Transverse colon (tissue), 4 donors: ENCODE results near the gene MTNR1A.

Experiments
- POLR2AphosphoS5 ChIP-seq, 3 donors: sonication (generic); formaldehyde crosslinking; IDR thresholded peaks; one replicate each; pipeline ENCODE4 v1.6.1; 2016; ENCODE audit warnings: antibody characterized with exemption in 3 of 3
- TF ChIP-seq, protein P1 (sequence below), 5 experiments: fragments of 200-600 bp in 3 of 5; fragments of 450-650 bp in 2 of 5; sonication (generic) in 3 of 5; IDR thresholded peaks; 1 replicate in 2 of 5; 2 replicates in 3 of 5; pipeline ENCODE4 v1.5.1; 2016 to 2017; ENCODE audit warnings: antibody characterized with exemption in 5 of 5, inconsistent platforms in 3 of 5, mild to moderate bottlenecking in 2 of 5, moderate library complexity in 1 of 5

DNA sequence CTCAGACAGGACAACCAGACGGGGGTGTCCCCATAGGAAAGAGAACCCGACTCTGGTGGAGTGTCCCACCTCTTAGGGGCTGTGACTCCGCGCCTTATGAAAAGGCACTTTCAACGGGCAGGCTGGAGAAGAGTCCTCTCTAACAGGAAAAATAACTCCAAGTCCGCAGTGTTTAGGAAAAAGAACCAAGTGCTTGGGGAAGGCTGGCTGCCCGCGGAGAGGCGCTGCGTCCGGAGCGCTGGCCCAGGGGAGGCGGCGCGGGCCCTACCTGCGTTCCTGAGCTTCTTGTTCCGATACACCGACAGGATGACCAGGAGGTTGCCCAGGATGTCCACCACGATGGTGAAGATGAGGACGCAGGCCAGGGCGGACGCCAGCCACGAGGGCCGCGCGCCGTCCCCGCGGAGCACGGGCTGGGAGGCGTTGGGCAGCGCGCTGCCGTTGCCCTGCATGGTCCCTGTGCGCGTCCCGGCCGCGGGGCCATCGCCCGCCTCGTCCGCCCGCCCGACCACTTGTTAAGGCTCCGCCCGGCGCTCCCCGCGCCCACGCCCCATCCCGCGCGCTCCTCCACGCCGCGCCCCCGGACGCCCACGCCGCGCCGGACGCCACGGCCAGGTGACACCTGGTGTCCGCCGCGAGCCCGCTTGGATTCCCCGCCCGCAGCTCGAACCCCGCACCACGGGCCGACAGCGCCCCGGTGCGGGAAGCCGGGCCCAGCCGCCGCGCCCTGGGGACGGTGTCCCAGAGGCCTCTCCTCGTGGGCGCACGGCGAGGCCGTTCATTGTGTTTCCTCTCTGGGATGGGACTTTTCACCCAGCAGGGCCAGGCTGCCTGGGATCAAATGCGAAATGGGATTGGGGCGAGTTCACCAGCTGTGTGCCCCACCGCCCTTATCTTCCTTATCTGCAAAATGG lies at the start of gene MTNR1A:
- TF ChIP-seq, protein P1, sequence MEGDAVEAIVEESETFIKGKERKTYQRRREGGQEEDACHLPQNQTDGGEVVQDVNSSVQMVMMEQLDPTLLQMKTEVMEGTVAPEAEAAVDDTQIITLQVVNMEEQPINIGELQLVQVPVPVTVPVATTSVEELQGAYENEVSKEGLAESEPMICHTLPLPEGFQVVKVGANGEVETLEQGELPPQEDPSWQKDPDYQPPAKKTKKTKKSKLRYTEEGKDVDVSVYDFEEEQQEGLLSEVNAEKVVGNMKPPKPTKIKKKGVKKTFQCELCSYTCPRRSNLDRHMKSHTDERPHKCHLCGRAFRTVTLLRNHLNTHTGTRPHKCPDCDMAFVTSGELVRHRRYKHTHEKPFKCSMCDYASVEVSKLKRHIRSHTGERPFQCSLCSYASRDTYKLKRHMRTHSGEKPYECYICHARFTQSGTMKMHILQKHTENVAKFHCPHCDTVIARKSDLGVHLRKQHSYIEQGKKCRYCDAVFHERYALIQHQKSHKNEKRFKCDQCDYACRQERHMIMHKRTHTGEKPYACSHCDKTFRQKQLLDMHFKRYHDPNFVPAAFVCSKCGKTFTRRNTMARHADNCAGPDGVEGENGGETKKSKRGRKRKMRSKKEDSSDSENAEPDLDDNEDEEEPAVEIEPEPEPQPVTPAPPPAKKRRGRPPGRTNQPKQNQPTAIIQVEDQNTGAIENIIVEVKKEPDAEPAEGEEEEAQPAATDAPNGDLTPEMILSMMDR (IDR thresholded peaks at IDR 0.05) = peak in 3 of 5 experiments; percentile 11 to 24 (median 19)
- TF ChIP-seq POLR2AphosphoS5 (IDR thresholded peaks at IDR 0.05) = no peak
